Gastrocnemius medialis (tissue), 4 donors: ENCODE data around the gene OR2M2. TPM values are rescaled to one million over a fixed set of nuclear protein-coding genes. Genes with fewer than 3 reads are reported as not detected.

Experiments
- ATAC-seq, 2 donors: fragments of 150-250 bp; one replicate each; pipeline ENCODE4 v1.9.1; 2016
- DNase-seq, 2 donors: peaks; one replicate each; pipeline ENCODE4 v3.0.0-alpha.2; 2019
- H3K27ac ChIP-seq, 4 donors: fragments of 200-600 bp; sonication (generic); 1 replicate in 1 of 4; 2 replicates in 3 of 4; pipeline ENCODE4 v1.5.1; 2016 to 2018; ENCODE audit warnings: mild to moderate bottlenecking in 2 of 4, moderate library complexity in 1 of 4
- H3K27me3 ChIP-seq, 3 donors: fragments of 200-600 bp; sonication (generic) in 2 of 3; 1 replicate in 1 of 3; 2 replicates in 2 of 3; pipeline versions ENCODE4 v1.5.1 to v1.6.0; 2016 to 2019; ENCODE audit warnings: mild to moderate bottlenecking in 1 of 3, moderate library complexity in 1 of 3
- H3K36me3 ChIP-seq, 2 donors: fragments of 200-600 bp; sonication (generic) in 1 of 2; one replicate each; pipeline ENCODE4 v1.5.1; 2017 to 2018
- H3K4me1 ChIP-seq, 2 donors: fragments of 200-600 bp; sonication (generic) in 1 of 2; one replicate each; pipeline ENCODE4 v1.5.1; 2016 to 2017; ENCODE audit warnings: mild to moderate bottlenecking in 2 of 2
- H3K4me3 ChIP-seq, 4 donors: fragments of 200-600 bp; sonication (generic) in 3 of 4; 1 replicate in 1 of 4; 2 replicates in 3 of 4; pipeline ENCODE4 v1.5.1; 2016 to 2019; ENCODE audit warnings: mild to moderate bottlenecking in 2 of 4
- H3K9me3 ChIP-seq, 3 donors: fragments of 200-600 bp; sonication (generic) in 2 of 3; 1 replicate in 1 of 3; 2 replicates in 2 of 3; pipeline ENCODE4 v1.5.1; 2016 to 2019
- CTCF ChIP-seq, 5 experiments: fragments of 450-650 bp in 3 of 5; fragments of 200-600 bp in 2 of 5; sonication (generic) in 2 of 5; IDR thresholded peaks in 4 of 5; conservative IDR thresholded peaks in 1 of 5; 1 replicate in 4 of 5; 2 replicates in 1 of 5; pipeline ENCODE4 v1.5.1; 2016 to 2019; ENCODE audit warnings: antibody characterized with exemption in 5 of 5, mild to moderate bottlenecking in 3 of 5, moderate library complexity in 3 of 5
- POLR2A ChIP-seq, 2 donors: fragments of 450-650 bp; IDR thresholded peaks; one replicate each; pipeline ENCODE4 v1.6.1; 2017; ENCODE audit warnings: antibody characterized with exemption in 2 of 2, mild to moderate bottlenecking in 2 of 2, moderate library complexity in 2 of 2
- in situ Hi-C, 4 donors: fragments of 200-750 bp; cut with MboI; loops; one replicate each; pipeline versions ENCODE4 v1.15.0 to v1.8.0; 2017; ENCODE audit warnings: low sequenced_read_pairs in 4 of 4
- intact Hi-C: fragments of 100-400 bp; cut with DNase I; formaldehyde crosslinking; loops from one replicate; pipeline ENCODE4 v1.15.1; 2023; ENCODE audit warnings: low total_unique reads
- total RNA-seq, 4 donors: library from RNA; depleted of rRNA; stranded (reverse); fragments of >200 nt; gene quantifications; one replicate each; pipeline versions ENCODE4 v1.1.0 to v1.2.3, GENCODE V29; 2016

OR2M2 gene
- total RNA-seq, result not detected

- no peak for ATAC-seq
- H3K36me3 ChIP-seq, result no peaks in the 10 kb centered on the region
- DNase-seq, result no peak
- TF ChIP-seq POLR2A (IDR thresholded peaks at IDR 0.05), result no peak
- TF ChIP-seq CTCF (IDR thresholded peaks at IDR 0.05 in 4 of 5, conservative IDR thresholded peaks at IDR 0.05 in 1 of 5), result no peak
- in situ Hi-C loops (no loop called here), intact Hi-C loops (no loop called here)
- no peak within 1 kb of the TSS for H3K27ac ChIP-seq
- H3K4me1 ChIP-seq, result no peaks in the 10 kb centered on the region
- H3K9me3 ChIP-seq, result no peaks in the 10 kb centered on the region
- no peak within 1 kb of the TSS for H3K4me3 ChIP-seq
- H3K27me3 ChIP-seq, result no peaks in the 10 kb centered on the region
Measured at GRCh38 chr1:248174521-248174920, at the start of gene OR2M2. Gene OR2M2, plus strand, starts transcription at chr1:248174821. Its CDS starts 5,165 bp downstream, at chr1:248179986.

- no peaks in the 10 kb centered on the region for H3K36me3 ChIP-seq
- no peaks in the 10 kb centered on the region for H3K27me3 ChIP-seq
- DNase-seq (no peak), ATAC-seq (no peak)
- H3K27ac ChIP-seq, result no peak overlapping the region
- H3K9me3 ChIP-seq, result no peaks in the 10 kb centered on the region
- in situ Hi-C loops (no loop called here), intact Hi-C loops (no loop called here)
- TF ChIP-seq CTCF (IDR thresholded peaks at IDR 0.05 in 4 of 5, conservative IDR thresholded peaks at IDR 0.05 in 1 of 5), result no peak
- no peak for TF ChIP-seq POLR2A (IDR thresholded peaks at IDR 0.05)
- H3K4me3 ChIP-seq, result no peak overlapping the region
- H3K4me1 ChIP-seq, result no peaks in the 10 kb centered on the region
Measured at GRCh38 chr1:248127653-248128052, 47.0 kb upstream of the OR2M2 start.

- no peak for TF ChIP-seq CTCF (IDR thresholded peaks at IDR 0.05 in 4 of 5, conservative IDR thresholded peaks at IDR 0.05 in 1 of 5)
- intact Hi-C loops (no loop called here), in situ Hi-C loops (no loop called here)
- H3K36me3 ChIP-seq, result no peaks in the 10 kb centered on the region
- no peak overlapping the region for H3K27ac ChIP-seq
- DNase-seq, result no peak
- H3K27me3 ChIP-seq, result no peaks in the 10 kb centered on the region
- ATAC-seq, result no peak
- H3K4me1 ChIP-seq, result no peaks in the 10 kb centered on the region
- H3K9me3 ChIP-seq, result no peaks in the 10 kb centered on the region
- H3K4me3 ChIP-seq, result no peak overlapping the region
Measured at GRCh38 chr1:248136811-248137210, 37.8 kb upstream of the OR2M2 start.

- in situ Hi-C loops, result no loop called here
- intact Hi-C loops, result no loop called here
- TF ChIP-seq POLR2A (IDR thresholded peaks at IDR 0.05) (no peak), CTCF (IDR thresholded peaks at IDR 0.05 in 4 of 5, conservative IDR thresholded peaks at IDR 0.05 in 1 of 5) (no peak)
- Histone ChIP-seq H3K4me3 (no peak overlapping the region), H3K36me3 (no peaks in the 10 kb centered on the region), H3K27ac (no peak overlapping the region), H3K27me3 (no peaks in the 10 kb centered on the region), H3K4me1 (no peaks in the 10 kb centered on the region), H3K9me3 (no peaks in the 10 kb centered on the region)
- ATAC-seq (no peak), DNase-seq (no peak)
Measured at GRCh38 chr1:248140846-248141245, 33.8 kb upstream of the OR2M2 start.

GRCh38 chr1:248143311-248143710 is 31.3 kb upstream of the OR2M2 start:
- TF ChIP-seq CTCF (IDR thresholded peaks at IDR 0.05 in 4 of 5, conservative IDR thresholded peaks at IDR 0.05 in 1 of 5) (no peak), POLR2A (IDR thresholded peaks at IDR 0.05) (no peak)
- no peak for DNase-seq
- intact Hi-C loops, result no loop called here

More at GRCh38 chr1:248143311-248143710, 31.3 kb upstream of the OR2M2 start:
- Histone ChIP-seq H3K27ac (no peak overlapping the region), H3K27me3 (no peaks in the 10 kb centered on the region), H3K36me3 (no peaks in the 10 kb centered on the region), H3K4me3 (no peak overlapping the region), H3K4me1 (no peaks in the 10 kb centered on the region), H3K9me3 (peaks cover 0 to 2% (median 0%) of the 10 kb centered on the region in 3 donors)
- in situ Hi-C loops, result no loop called here
- ATAC-seq, result no peak
